ENCODE measurements around the gene SLC9A2. TPM values are rescaled to one million over a fixed set of nuclear protein-coding genes. Genes with fewer than 3 reads are reported as not detected.
A peak's percentile ranks its signal among the peaks of the same experiment; 100 is the strongest.

SLC9A2 gene
- total and polyA plus RNA-seq, 2 of the 13 experiments (the other 11 are each of a cell fraction or from before 2014, with no cell fraction given) = 0.02 TPM; not detected in 1

DNA sequence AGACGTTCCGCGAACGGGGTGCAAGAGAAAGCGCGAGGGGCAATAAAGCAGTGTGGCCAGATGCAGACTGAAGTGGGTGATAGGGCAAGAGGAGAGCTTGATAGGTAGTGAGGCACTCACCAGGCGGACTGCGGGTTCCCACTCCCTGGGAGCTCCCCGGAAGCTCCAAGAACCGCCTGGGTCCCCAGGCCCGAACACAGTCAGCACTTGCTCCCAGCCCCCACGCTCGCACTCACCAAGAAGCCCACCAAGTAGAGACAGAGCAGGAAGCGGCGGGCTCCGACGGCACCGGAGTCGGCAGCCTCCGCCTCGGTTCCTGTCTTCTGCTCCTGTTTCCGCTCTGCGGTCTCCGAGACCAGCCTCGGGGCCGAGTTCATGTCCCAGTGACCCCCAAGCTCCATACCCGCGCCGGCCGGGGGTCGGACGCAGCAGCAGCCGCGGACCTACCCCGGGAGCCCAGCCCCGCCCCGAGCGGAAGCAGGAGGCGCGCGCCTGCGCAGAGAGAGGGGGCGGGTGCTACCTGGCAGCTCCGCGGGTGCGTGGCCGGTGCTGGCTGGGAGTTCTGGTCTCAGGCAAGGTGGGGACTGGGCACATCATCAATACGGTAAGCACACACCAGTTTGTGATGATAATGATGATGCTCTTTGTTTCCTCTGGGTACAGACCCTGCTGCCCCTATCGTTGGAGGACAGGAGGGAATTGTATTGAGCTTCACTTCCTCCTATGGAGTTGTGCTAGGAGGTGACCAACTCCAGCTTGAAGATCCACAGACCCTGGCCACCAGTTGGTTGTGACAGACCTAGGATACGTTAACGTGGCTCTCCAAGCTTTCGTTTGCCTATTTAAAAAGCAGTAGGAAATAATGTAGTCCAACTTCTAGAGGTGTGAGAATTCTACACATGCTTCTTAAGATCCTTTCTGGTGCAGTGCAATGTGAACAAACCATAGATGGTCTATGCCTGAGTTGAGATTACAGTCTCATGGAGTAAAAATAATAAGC is 117.4 kb downstream of the SLC9A2 start (continued):
- TF ChIP-seq, protein P1, sequence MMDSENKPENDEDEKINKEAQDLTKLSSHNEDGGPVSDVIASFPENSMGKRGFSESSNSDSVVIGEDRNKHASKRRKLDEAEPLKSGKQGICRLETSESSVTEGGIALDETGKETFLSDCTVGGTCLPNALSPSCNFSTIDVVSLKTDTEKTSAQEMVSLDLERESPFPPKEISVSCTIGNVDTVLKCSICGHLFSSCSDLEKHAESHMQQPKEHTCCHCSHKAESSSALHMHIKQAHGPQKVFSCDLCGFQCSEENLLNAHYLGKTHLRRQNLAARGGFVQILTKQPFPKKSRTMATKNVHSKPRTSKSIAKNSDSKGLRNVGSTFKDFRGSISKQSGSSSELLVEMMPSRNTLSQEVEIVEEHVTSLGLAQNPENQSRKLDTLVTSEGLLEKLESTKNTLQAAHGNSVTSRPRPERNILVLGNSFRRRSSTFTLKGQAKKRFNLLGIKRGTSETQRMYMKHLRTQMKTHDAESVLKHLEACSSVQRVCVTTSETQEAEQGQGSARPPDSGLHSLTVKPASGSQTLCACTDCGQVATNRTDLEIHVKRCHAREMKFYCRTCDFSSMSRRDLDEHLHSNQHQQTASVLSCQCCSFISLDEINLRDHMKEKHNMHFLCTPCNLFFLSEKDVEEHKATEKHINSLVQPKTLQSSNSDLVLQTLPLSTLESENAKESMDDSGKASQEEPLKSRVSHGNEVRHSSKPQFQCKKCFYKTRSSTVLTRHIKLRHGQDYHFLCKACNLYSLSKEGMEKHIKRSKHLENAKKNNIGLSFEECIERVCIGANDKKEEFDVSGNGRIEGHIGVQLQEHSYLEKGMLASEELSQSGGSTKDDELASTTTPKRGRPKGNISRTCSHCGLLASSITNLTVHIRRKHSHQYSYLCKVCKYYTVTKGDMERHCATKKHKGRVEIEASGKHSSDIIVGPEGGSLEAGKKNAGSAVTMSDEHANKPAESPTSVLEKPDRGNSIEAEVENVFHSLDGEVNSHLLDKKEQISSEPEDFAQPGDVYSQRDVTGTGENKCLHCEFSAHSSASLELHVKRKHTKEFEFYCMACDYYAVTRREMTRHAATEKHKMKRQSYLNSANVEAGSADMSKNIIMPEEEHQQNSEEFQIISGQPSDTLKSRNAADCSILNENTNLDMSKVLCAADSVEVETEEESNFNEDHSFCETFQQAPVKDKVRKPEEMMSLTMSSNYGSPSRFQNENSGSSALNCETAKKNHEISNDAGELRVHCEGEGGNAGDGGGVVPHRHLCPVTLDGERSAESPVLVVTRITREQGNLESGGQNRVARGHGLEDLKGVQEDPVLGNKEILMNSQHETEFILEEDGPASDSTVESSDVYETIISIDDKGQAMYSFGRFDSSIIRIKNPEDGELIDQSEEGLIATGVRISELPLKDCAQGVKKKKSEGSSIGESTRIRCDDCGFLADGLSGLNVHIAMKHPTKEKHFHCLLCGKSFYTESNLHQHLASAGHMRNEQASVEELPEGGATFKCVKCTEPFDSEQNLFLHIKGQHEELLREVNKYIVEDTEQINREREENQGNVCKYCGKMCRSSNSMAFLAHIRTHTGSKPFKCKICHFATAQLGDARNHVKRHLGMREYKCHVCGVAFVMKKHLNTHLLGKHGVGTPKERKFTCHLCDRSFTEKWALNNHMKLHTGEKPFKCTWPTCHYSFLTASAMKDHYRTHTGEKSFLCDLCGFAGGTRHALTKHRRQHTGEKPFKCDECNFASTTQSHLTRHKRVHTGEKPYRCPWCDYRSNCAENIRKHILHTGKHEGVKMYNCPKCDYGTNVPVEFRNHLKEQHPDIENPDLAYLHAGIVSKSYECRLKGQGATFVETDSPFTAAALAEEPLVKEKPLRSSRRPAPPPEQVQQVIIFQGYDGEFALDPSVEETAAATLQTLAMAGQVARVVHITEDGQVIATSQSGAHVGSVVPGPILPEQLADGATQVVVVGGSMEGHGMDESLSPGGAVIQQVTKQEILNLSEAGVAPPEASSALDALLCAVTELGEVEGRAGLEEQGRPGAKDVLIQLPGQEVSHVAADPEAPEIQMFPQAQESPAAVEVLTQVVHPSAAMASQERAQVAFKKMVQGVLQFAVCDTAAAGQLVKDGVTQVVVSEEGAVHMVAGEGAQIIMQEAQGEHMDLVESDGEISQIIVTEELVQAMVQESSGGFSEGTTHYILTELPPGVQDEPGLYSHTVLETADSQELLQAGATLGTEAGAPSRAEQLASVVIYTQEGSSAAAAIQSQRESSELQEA (CRISPR knock-in tag; IDR thresholded peaks at IDR 0.05; ENCODE audit: not compliant biosample characterization) = peak; percentile 93
- TF ChIP-seq KMT2A (CRISPR knock-in tag; IDR thresholded peaks at IDR 0.05) (peak; percentile 96), CREB1 (IDR thresholded peaks at IDR 0.05) (peak; percentile 33; the same call in 1 of the 2 replicates), CREB1 (CRISPR knock-in tag; IDR thresholded peaks at IDR 0.05) (no peak), FOXO1 (CRISPR knock-in tag; IDR thresholded peaks at IDR 0.05) (no peak; the same call in 1 of the 2 replicates), GATA4 (IDR thresholded peaks at IDR 0.05; ENCODE audit: borderline replicate concordance, low read depth) (0 out of 2 replicates have a peak, but pooled peaks have one; percentile 87), FOSL2 (CRISPR knock-in tag; IDR thresholded peaks at IDR 0.05) (0 out of 2 replicates have a peak, but pooled peaks have one; percentile 8), KLF6 (CRISPR knock-in tag; IDR thresholded peaks at IDR 0.05) (peak; percentile 88), ZNF292 (CRISPR knock-in tag; IDR thresholded peaks at IDR 0.05; ENCODE audit: borderline replicate concordance, low read depth) (no peak; the same call in none of the 2 replicates), RBFOX2 (IDR thresholded peaks at IDR 0.05; ENCODE audit: low read depth, low read length) (peak; percentile 96), IKZF1 (IDR thresholded peaks at IDR 0.05) (no peak)
- TF ChIP-seq, protein P2, sequence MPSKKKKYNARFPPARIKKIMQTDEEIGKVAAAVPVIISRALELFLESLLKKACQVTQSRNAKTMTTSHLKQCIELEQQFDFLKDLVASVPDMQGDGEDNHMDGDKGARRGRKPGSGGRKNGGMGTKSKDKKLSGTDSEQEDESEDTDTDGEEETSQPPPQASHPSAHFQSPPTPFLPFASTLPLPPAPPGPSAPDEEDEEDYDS (CRISPR knock-in tag; IDR thresholded peaks at IDR 0.05) = peak; percentile 86
- TF ChIP-seq, protein P3, sequence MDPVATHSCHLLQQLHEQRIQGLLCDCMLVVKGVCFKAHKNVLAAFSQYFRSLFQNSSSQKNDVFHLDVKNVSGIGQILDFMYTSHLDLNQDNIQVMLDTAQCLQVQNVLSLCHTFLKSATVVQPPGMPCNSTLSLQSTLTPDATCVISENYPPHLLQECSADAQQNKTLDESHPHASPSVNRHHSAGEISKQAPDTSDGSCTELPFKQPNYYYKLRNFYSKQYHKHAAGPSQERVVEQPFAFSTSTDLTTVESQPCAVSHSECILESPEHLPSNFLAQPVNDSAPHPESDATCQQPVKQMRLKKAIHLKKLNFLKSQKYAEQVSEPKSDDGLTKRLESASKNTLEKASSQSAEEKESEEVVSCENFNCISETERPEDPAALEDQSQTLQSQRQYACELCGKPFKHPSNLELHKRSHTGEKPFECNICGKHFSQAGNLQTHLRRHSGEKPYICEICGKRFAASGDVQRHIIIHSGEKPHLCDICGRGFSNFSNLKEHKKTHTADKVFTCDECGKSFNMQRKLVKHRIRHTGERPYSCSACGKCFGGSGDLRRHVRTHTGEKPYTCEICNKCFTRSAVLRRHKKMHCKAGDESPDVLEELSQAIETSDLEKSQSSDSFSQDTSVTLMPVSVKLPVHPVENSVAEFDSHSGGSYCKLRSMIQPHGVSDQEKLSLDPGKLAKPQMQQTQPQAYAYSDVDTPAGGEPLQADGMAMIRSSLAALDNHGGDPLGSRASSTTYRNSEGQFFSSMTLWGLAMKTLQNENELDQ (CRISPR knock-in tag; IDR thresholded peaks at IDR 0.05; ENCODE audit: borderline replicate concordance) = no peak

Measured in HepG2 (cell line).